Body of pancreas (tissue), 4 donors: ENCODE data around the gene APH1A.

ENCODE experiments used
- CTCF ChIP-seq, 7 experiments: fragments of 450-650 bp in 4 of 7; fragments of 200-600 bp in 3 of 7; sonication (generic) in 3 of 7; IDR thresholded peaks; one replicate each; pipeline ENCODE4 v1.5.1; 2016 to 2019; ENCODE audit warnings: antibody characterized with exemption in 7 of 7
- POLR2A ChIP-seq, 3 donors: fragments of 450-650 bp; IDR thresholded peaks; one replicate each; pipeline ENCODE4 v1.6.1; 2016; ENCODE audit warnings: antibody characterized with exemption in 3 of 3, mild to moderate bottlenecking in 2 of 3

DNA sequence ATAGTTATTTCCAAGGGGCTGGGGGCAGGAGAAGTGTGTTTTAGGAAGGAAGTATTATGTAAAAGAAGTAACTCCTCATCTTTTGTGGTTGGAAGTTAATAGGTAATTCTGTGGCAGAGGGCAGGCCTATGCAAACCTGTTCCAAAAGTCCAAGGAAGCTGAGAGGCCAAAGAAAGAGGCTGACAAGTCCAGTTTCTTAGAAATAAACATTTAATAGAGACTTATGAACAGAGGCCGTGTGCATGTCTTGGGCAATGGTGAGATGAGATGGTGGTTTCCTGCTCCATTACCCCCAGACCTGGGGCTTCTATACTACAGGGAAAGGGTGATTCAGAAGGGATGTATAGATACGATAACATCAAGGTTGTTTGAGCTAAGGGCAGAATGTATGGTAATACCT lies 18.9 kb downstream of the APH1A start:
- no peak for TF ChIP-seq POLR2A (IDR thresholded peaks at IDR 0.05)
- TF ChIP-seq CTCF (IDR thresholded peaks at IDR 0.05): no peak
